ENCODE measurements around the gene PPM1D. TPM values are rescaled to one million over a fixed set of nuclear protein-coding genes. Genes with fewer than 3 reads are reported as not detected.

The PPM1D gene
- total and polyA plus RNA-seq, 12 donors = 3.1 to 10.6 (median 7.5) TPM

- no peak for ATAC-seq
- WGBS, 2 donors = 96 to 97% methylated on average over 6 of the region's 6 CpGs
Measured at GRCh38 chr17:60631119-60631518, 31.1 kb downstream of the PPM1D start.

GRCh38 chr17:60637683-60638082 is 37.7 kb downstream of the PPM1D start:
- no peak overlapping the region for H3K4me3 ChIP-seq
- DNase-seq = no peak
- intact Hi-C loops (cut with DNase I) = loop anchor here in 9 of 10 donors (2.0 to 10.0 kb wide), 13 partner anchors 35 to 215 kb away; partner anchors contain the start of genes PPM1D (in 3 of the 9) and CHCT1 (in 2 of the 9)
- H3K9me3 ChIP-seq = no peaks in the 10 kb centered on the region
- TF ChIP-seq CTCF (IDR thresholded peaks at IDR 0.05) = no peak
- WGBS, 2 donors = 91 to 93% methylated on average over 2 of the region's 2 CpGs
- H3K27ac ChIP-seq = no peak overlapping the region
- ATAC-seq = no peak
- H3K4me1 ChIP-seq = peaks cover 0 to 13% (median 4%) of the 10 kb centered on the region in 9 donors
- no peaks in the 10 kb centered on the region for H3K27me3 ChIP-seq
- peaks cover 0 to 75% (median 15%) of the 10 kb centered on the region in 9 donors for H3K36me3 ChIP-seq

More at GRCh38 chr17:60631119-60631518, 31.1 kb downstream of the PPM1D start:
- Histone ChIP-seq H3K4me3 (no peak overlapping the region), H3K27ac (peak overlapping the region in 1 of 10 donors; percentile 32), H3K36me3 (peaks cover 0 to 65% (median 14%) of the 10 kb centered on the region in 9 donors), H3K27me3 (no peaks in the 10 kb centered on the region), H3K9me3 (no peaks in the 10 kb centered on the region), H3K4me1 (peaks cover 0 to 13% (median 0%) of the 10 kb centered on the region in 9 donors)
- no peak for TF ChIP-seq CTCF (IDR thresholded peaks at IDR 0.05)
- DNase-seq = no peak
- intact Hi-C loops (cut with DNase I) = loop anchor here in 7 of 10 donors (10.0 kb wide), 6 partner anchors 56 to 206 kb away; partner anchors contain the start of gene CHCT1 (in 1 of the 7)

- ATAC-seq = no peak
- TF ChIP-seq CTCF (IDR thresholded peaks at IDR 0.05) = no peak
- DNase-seq = no peak
- Histone ChIP-seq H3K4me3 (no peak overlapping the region), H3K9me3 (no peaks in the 10 kb centered on the region), H3K4me1 (peaks cover 0 to 20% (median 4%) of the 10 kb centered on the region in 9 donors), H3K27me3 (no peaks in the 10 kb centered on the region), H3K36me3 (peaks cover 0 to 65% (median 15%) of the 10 kb centered on the region in 9 donors), H3K27ac (no peak overlapping the region)
- WGBS, 2 donors = 80 to 85% methylated on average over 4 of the region's 4 CpGs
- intact Hi-C loops (cut with DNase I) = loop anchor here in 9 of 10 donors (2.0 to 10.0 kb wide), 13 partner anchors 37 to 217 kb away; partner anchors contain the start of genes PPM1D (in 3 of the 9) and CHCT1 (in 2 of the 9)
Measured at GRCh38 chr17:60639019-60639330, 39.0 kb downstream of the PPM1D start.

GRCh38 chr17:60640503-60640902 is 40.5 kb downstream of the PPM1D start:
- no peaks in the 10 kb centered on the region for H3K9me3 ChIP-seq
- H3K36me3 ChIP-seq = peaks cover 0 to 49% (median 7%) of the 10 kb centered on the region in 9 donors
- WGBS, 2 donors = 63 to 95% methylated on average over 2 of the region's 2 CpGs
- intact Hi-C loops (cut with DNase I) = loop anchor here in 2 of 10 donors (5.0 to 10.0 kb wide), 2 partner anchors 63 to 176 kb away; no protein-coding TSS in a partner anchor
- peak in 7 of 9 donors; percentile 10 to 36 (median 15) for TF ChIP-seq CTCF (IDR thresholded peaks at IDR 0.05)
- H3K4me1 ChIP-seq = peaks cover 0 to 20% (median 4%) of the 10 kb centered on the region in 9 donors
- DNase-seq (no peak), ATAC-seq (no peak)
- H3K27ac ChIP-seq = no peak overlapping the region
- no peak overlapping the region for H3K4me3 ChIP-seq
- no peaks in the 10 kb centered on the region for H3K27me3 ChIP-seq
